Karpas-422 (cell line): ENCODE measurements around the gene ZBTB7C. TPM values are rescaled to one million over a fixed set of nuclear protein-coding genes. Genes with fewer than 3 reads are reported as not detected.

Experiments used
- DNase-seq: peaks from one replicate; pipeline ENCODE4 v3.0.0-alpha.2; 2015
- H2AFZ ChIP-seq: fragments of 200-600 bp; sonication (generic); 2 replicates; pipeline ENCODE4 v1.6.1; 2014; ENCODE audit warnings: antibody characterized with exemption, low read length, mixed read lengths
- H3K27ac ChIP-seq: fragments of 200-600 bp; sonication (generic); 2 replicates; pipeline ENCODE4 v1.5.1; 2014; ENCODE audit warnings: mild to moderate bottlenecking, low read length, moderate library complexity
- H3K27me3 ChIP-seq: fragments of 200-600 bp; sonication (generic); 2 replicates; pipeline ENCODE4 v1.6.1; 2014; ENCODE audit warnings: low read length, mixed read lengths
- H3K36me3 ChIP-seq: fragments of 200-600 bp; sonication (generic); 2 replicates; pipeline ENCODE4 v1.6.1; 2014; ENCODE audit warnings: low read length, mixed read lengths; ENCODE audit not compliant: insufficient read depth
- H3K4me1 ChIP-seq: fragments of 200-600 bp; sonication (generic); 2 replicates; pipeline ENCODE4 v1.6.1; 2014; ENCODE audit warnings: mild to moderate bottlenecking, low read length, mixed read lengths
- H3K4me2 ChIP-seq: fragments of 200-600 bp; sonication (generic); 2 replicates; pipeline ENCODE4 v1.6.1; 2014; ENCODE audit warnings: low read length, low read depth, mild to moderate bottlenecking; ENCODE audit not compliant: poor library complexity, severe bottlenecking
- H3K4me3 ChIP-seq: fragments of 200-600 bp; sonication (generic); 2 replicates; pipeline ENCODE4 v1.5.1; 2014; ENCODE audit warnings: mild to moderate bottlenecking, antibody characterized with exemption, low read length, mixed read lengths
- H3K79me2 ChIP-seq: fragments of 200-600 bp; sonication (generic); 2 replicates; pipeline ENCODE4 v1.6.1; 2014; ENCODE audit warnings: mild to moderate bottlenecking, low read length, mixed read lengths
- H3K9ac ChIP-seq: fragments of 200-600 bp; sonication (generic); 2 replicates; pipeline ENCODE4 v1.6.0; 2014; ENCODE audit warnings: low read length
- H3K9me2 ChIP-seq: fragments of 200-600 bp; sonication (generic), shearing (Covaris generic); replicated peaks from 2 replicates; pipeline ENCODE4 v1.6.0; 2014; ENCODE audit warnings: mild to moderate bottlenecking, low read length, moderate library complexity; ENCODE audit not compliant: insufficient read depth
- H3K9me3 ChIP-seq: fragments of 300-700, 200-600 bp; sonication (generic); 2 replicates; pipeline ENCODE4 v1.6.1; 2014; ENCODE audit warnings: low read length, mixed read lengths
- H4K20me1 ChIP-seq: fragments of 200-600 bp; sonication (generic); 2 replicates; pipeline ENCODE4 v1.6.1; 2014; ENCODE audit warnings: mild to moderate bottlenecking, antibody characterized with exemption, low read length, low read depth; ENCODE audit not compliant: insufficient read depth
- total RNA-seq: library from RNA; depleted of rRNA; stranded (reverse); fragments of >200 nt; shearing (Covaris generic); gene quantifications from 2 replicates; pipeline ENCODE4 v1.2.3, GENCODE V29; 2014; ENCODE audit warnings: low replicate concordance

Gene ZBTB7C
- total RNA-seq, 1 experiment from 2014 or later, result not detected

- no peaks in the 10 kb centered on the region for H3K9me3 ChIP-seq
- no peaks in the 10 kb centered on the region for H3K36me3 ChIP-seq
- no peaks in the 10 kb centered on the region for H3K79me2 ChIP-seq
- no peak overlapping the region for H3K4me3 ChIP-seq
- no peaks in the 10 kb centered on the region for H3K4me1 ChIP-seq
- H3K9me2 ChIP-seq, result no peaks in the 10 kb centered on the region
- no peaks in the 10 kb centered on the region for H3K27me3 ChIP-seq
- H3K4me2 ChIP-seq, result no peak overlapping the region
- H4K20me1 ChIP-seq, result no peaks in the 10 kb centered on the region
- no peak overlapping the region for H3K27ac ChIP-seq
- no peak overlapping the region for H3K9ac ChIP-seq
- no peak for DNase-seq
- no peak overlapping the region for H2AFZ ChIP-seq
These were observed 211.4 kb downstream of the ZBTB7C start for GRCh38 chr18:48197819-48198218.

- Histone ChIP-seq H3K9me3 (no peaks in the 10 kb centered on the region), H4K20me1 (no peaks in the 10 kb centered on the region), H2AFZ (no peak overlapping the region), H3K4me1 (no peaks in the 10 kb centered on the region), H3K36me3 (no peaks in the 10 kb centered on the region), H3K9ac (no peak overlapping the region), H3K9me2 (no peaks in the 10 kb centered on the region), H3K27ac (no peak overlapping the region), H3K4me3 (no peak overlapping the region), H3K4me2 (no peak overlapping the region), H3K27me3 (no peaks in the 10 kb centered on the region), H3K79me2 (no peaks in the 10 kb centered on the region)
- DNase-seq, result no peak
These were observed 213.4 kb downstream of the ZBTB7C start for GRCh38 chr18:48195787-48196186.

GRCh38 chr18:48194591-48195181, 214.5 kb downstream of the ZBTB7C start:
- no peak overlapping the region for H3K27ac ChIP-seq
- H3K27me3 ChIP-seq, result no peaks in the 10 kb centered on the region
- no peaks in the 10 kb centered on the region for H3K36me3 ChIP-seq
- H3K9ac ChIP-seq, result no peak overlapping the region
- no peaks in the 10 kb centered on the region for H4K20me1 ChIP-seq
- no peaks in the 10 kb centered on the region for H3K4me1 ChIP-seq
- DNase-seq, result no peak
- H3K4me3 ChIP-seq, result no peak overlapping the region
- H3K79me2 ChIP-seq, result no peaks in the 10 kb centered on the region
- H3K9me2 ChIP-seq, result no peaks in the 10 kb centered on the region
- no peak overlapping the region for H3K4me2 ChIP-seq
- no peak overlapping the region for H2AFZ ChIP-seq
- H3K9me3 ChIP-seq, result no peaks in the 10 kb centered on the region

- Histone ChIP-seq H3K4me3 (no peak overlapping the region), H4K20me1 (no peaks in the 10 kb centered on the region), H3K9ac (no peak overlapping the region), H3K27ac (no peak overlapping the region), H3K4me2 (no peak overlapping the region), H3K9me3 (no peaks in the 10 kb centered on the region), H2AFZ (no peak overlapping the region), H3K36me3 (no peaks in the 10 kb centered on the region), H3K9me2 (no peaks in the 10 kb centered on the region), H3K27me3 (no peaks in the 10 kb centered on the region), H3K4me1 (no peaks in the 10 kb centered on the region), H3K79me2 (no peaks in the 10 kb centered on the region)
- no peak for DNase-seq
These were observed 215.4 kb downstream of the ZBTB7C start for GRCh38 chr18:48193521-48194492.

- DNase-seq, result no peak
- H3K36me3 ChIP-seq, result no peaks in the 10 kb centered on the region
- H3K4me3 ChIP-seq, result no peak overlapping the region
- H3K9ac ChIP-seq, result no peak overlapping the region
- H3K4me1 ChIP-seq, result no peaks in the 10 kb centered on the region
- H2AFZ ChIP-seq, result no peak overlapping the region
- H3K9me2 ChIP-seq, result no peaks in the 10 kb centered on the region
- no peaks in the 10 kb centered on the region for H3K27me3 ChIP-seq
- no peak overlapping the region for H3K27ac ChIP-seq
- H4K20me1 ChIP-seq, result no peaks in the 10 kb centered on the region
- H3K79me2 ChIP-seq, result no peaks in the 10 kb centered on the region
- no peaks in the 10 kb centered on the region for H3K9me3 ChIP-seq
- H3K4me2 ChIP-seq, result no peak overlapping the region
These were observed 216.6 kb downstream of the ZBTB7C start for GRCh38 chr18:48192542-48192941.

- Histone ChIP-seq H3K79me2 (no peaks in the 10 kb centered on the region), H3K27ac (no peak overlapping the region), H3K9me2 (no peaks in the 10 kb centered on the region), H3K27me3 (no peaks in the 10 kb centered on the region), H3K9ac (no peak overlapping the region), H2AFZ (no peak overlapping the region), H3K4me1 (no peaks in the 10 kb centered on the region), H4K20me1 (no peaks in the 10 kb centered on the region), H3K4me2 (no peak overlapping the region), H3K36me3 (no peaks in the 10 kb centered on the region), H3K9me3 (no peaks in the 10 kb centered on the region), H3K4me3 (no peak overlapping the region)
- no peak for DNase-seq
These were observed 217.7 kb downstream of the ZBTB7C start for GRCh38 chr18:48191494-48191893.

- H3K27me3 ChIP-seq, result no peaks in the 10 kb centered on the region
- no peak overlapping the region for H3K27ac ChIP-seq
- no peak for DNase-seq
- no peaks in the 10 kb centered on the region for H3K36me3 ChIP-seq
- no peak overlapping the region for H3K9ac ChIP-seq
- no peak overlapping the region for H3K4me3 ChIP-seq
- H3K4me2 ChIP-seq, result no peak overlapping the region
- no peak overlapping the region for H2AFZ ChIP-seq
- no peaks in the 10 kb centered on the region for H3K4me1 ChIP-seq
- no peaks in the 10 kb centered on the region for H4K20me1 ChIP-seq
- no peaks in the 10 kb centered on the region for H3K9me2 ChIP-seq
- no peaks in the 10 kb centered on the region for H3K79me2 ChIP-seq
- H3K9me3 ChIP-seq, result no peaks in the 10 kb centered on the region
These were observed 218.2 kb downstream of the ZBTB7C start for GRCh38 chr18:48190994-48191393.

- Histone ChIP-seq H3K27me3 (peaks cover 3% of the 10 kb centered on the region; the same call in 1 of the 2 replicates), H2AFZ (no peak overlapping the region), H3K4me1 (no peaks in the 10 kb centered on the region), H3K27ac (no peak overlapping the region), H3K36me3 (no peaks in the 10 kb centered on the region), H3K9me2 (no peaks in the 10 kb centered on the region), H3K4me3 (no peak overlapping the region), H3K4me2 (no peak overlapping the region), H3K79me2 (no peaks in the 10 kb centered on the region), H3K9me3 (no peaks in the 10 kb centered on the region), H3K9ac (no peak overlapping the region), H4K20me1 (no peaks in the 10 kb centered on the region)
- DNase-seq, result no peak
These were observed 220.6 kb downstream of the ZBTB7C start for GRCh38 chr18:48188609-48189008.
